DOHH2 (cell line): ENCODE data around the gene ANXA5.

Source experiments
- CTCF ChIP-seq: fragments of 200-600 bp; sonication (generic); IDR thresholded peaks from one replicate; pipeline ENCODE4 v1.5.1; 2014; ENCODE audit warnings: antibody characterized with exemption, mild to moderate bottlenecking, low read depth, low read length; ENCODE audit not compliant: poor library complexity, severe bottlenecking
- EZH2phosphoT487 ChIP-seq: fragments of 200-600 bp; sonication (generic); IDR thresholded peaks from 2 replicates; pipeline ENCODE4 v1.6.1; 2017; ENCODE audit warnings: borderline replicate concordance, mild to moderate bottlenecking, antibody characterized with exemption, low read length, moderate library complexity, mixed read lengths

GRCh38 chr4:121668368-121669162 lies 28.2 kb downstream of the ANXA5 start:
- TF ChIP-seq CTCF, result no peak
- no peak for TF ChIP-seq EZH2phosphoT487
